H1 (cell line): ENCODE measurements around the gene FGF11. TPM values are rescaled to one million over a fixed set of nuclear protein-coding genes. Genes with fewer than 3 reads are reported as not detected.

ENCODE experiments used
- CTCF ChIA-PET: fragments of 300-600 bp; sonication (Branson Sonifier 250); formaldehyde crosslinking; loops from one replicate; lab custom pipeline; 2021; ENCODE audit not compliant: partially characterized antibody; lab: Charles Lee
- POLR2A ChIA-PET: fragments of 300-600 bp; sonication (Branson Sonifier 250); formaldehyde crosslinking; loops from one replicate; lab custom pipeline; 2021; ENCODE audit warnings: inconsistent platforms; ENCODE audit not compliant: partially characterized antibody; lab: Charles Lee
- DNase-seq, 2 experiments: peaks; one replicate each; pipeline versions ENCODE4 v3.0.0 to v3.0.0-alpha.2; 2010 to 2022; ENCODE audit warnings: low spot score in 2 of 2, low read depth in 1 of 2, mixed read lengths in 1 of 2
- FAIRE-seq: peaks from 2 replicates; lab custom pipeline; 2011; peaks lifted over from hg19 to GRCh38; lab: Jason Lieb, UNC
- H2AFZ ChIP-seq: 2 replicates; pipeline ENCODE4 v1.8.1; 2012; ENCODE audit warnings: low read length, inconsistent platforms
- H2AK5ac ChIP-seq: 2 replicates; pipeline ENCODE4 v1.6.1; 2013; ENCODE audit warnings: low read depth, low read length
- H2BK120ac ChIP-seq: replicated peaks from 2 replicates; pipeline ENCODE3; 2013; ENCODE audit warnings: low read depth, low read length, inconsistent platforms
- H2BK12ac ChIP-seq: 2 replicates; pipeline ENCODE4 v1.6.1; 2013; ENCODE audit warnings: low read depth, low read length
- H2BK15ac ChIP-seq: 2 replicates; pipeline ENCODE4 v1.6.1; 2013; ENCODE audit warnings: low read length
- H2BK20ac ChIP-seq: 2 replicates; pipeline ENCODE4 v1.6.1; 2013; ENCODE audit warnings: low read length
- H2BK5ac ChIP-seq: 2 replicates; pipeline ENCODE4 v1.6.1; 2013; ENCODE audit warnings: low read depth, low read length
- H3K14ac ChIP-seq: 2 replicates; pipeline ENCODE4 v1.6.1; 2013; ENCODE audit warnings: inconsistent platforms; ENCODE audit not compliant: insufficient read length
- H3K18ac ChIP-seq: 2 replicates; pipeline ENCODE4 v1.6.1; 2013; ENCODE audit warnings: low read length; ENCODE audit errors: extremely low read depth
- H3K23ac ChIP-seq: 2 replicates; pipeline ENCODE4 v1.6.1; 2013; ENCODE audit warnings: inconsistent platforms; ENCODE audit not compliant: insufficient read length
- H3K23me2 ChIP-seq: 2 replicates; pipeline ENCODE4 v1.6.1; 2013; ENCODE audit warnings: low read depth, low read length
- H3K27ac ChIP-seq: 2 replicates; pipeline ENCODE4 v1.6.1; 2011; ENCODE audit warnings: low read depth, low read length, inconsistent platforms
- H3K27me3 ChIP-seq, 4 experiments: replicated peaks in 1 of 4; 1 replicate in 1 of 4; 2 replicates in 3 of 4; pipeline versions ENCODE4 v1.6.1 to v1.8.1; 2011 to 2013; ENCODE audit warnings: low read length in 3 of 4, mild to moderate bottlenecking in 3 of 4, inconsistent platforms in 2 of 4, mixed read lengths in 2 of 4, moderate library complexity in 1 of 4; ENCODE audit not compliant: control insufficient read depth in 3 of 4, insufficient read depth in 3 of 4; ENCODE audit errors: extremely low read depth in 1 of 4
- H3K36me3 ChIP-seq, 4 experiments: 2 replicates each; pipeline versions ENCODE4 v1.6.1 to v1.8.1; 2011 to 2013; ENCODE audit warnings: mild to moderate bottlenecking in 4 of 4, low read length in 3 of 4, moderate library complexity in 2 of 4, control low read depth in 1 of 4, inconsistent platforms in 1 of 4; ENCODE audit not compliant: insufficient read depth in 4 of 4, control insufficient read depth in 2 of 4
- H3K4ac ChIP-seq: replicated peaks from 2 replicates; pipeline ENCODE3; 2013; ENCODE audit warnings: low read length, low read depth, mixed read lengths, inconsistent platforms; ENCODE audit not compliant: insufficient read length
- H3K4me1 ChIP-seq, 4 experiments: replicated peaks in 1 of 4; 1 replicate in 1 of 4; 2 replicates in 3 of 4; pipeline versions ENCODE4 v1.6.1 to v1.8.1; 2011 to 2013; ENCODE audit warnings: low read length in 3 of 4, inconsistent platforms in 2 of 4, mixed read lengths in 1 of 4; ENCODE audit not compliant: insufficient read depth in 4 of 4, control insufficient read depth in 3 of 4
- H3K4me2 ChIP-seq, 2 experiments: 2 replicates each; pipeline versions ENCODE4 v1.6.1 to v1.8.1; 2011 to 2013; ENCODE audit warnings: low read depth in 2 of 2, low read length in 2 of 2, control low read depth in 1 of 2, inconsistent platforms in 1 of 2, mild to moderate bottlenecking in 1 of 2; ENCODE audit not compliant: insufficient read depth in 1 of 2
- H3K4me3 ChIP-seq, 4 experiments: fragments of 200-600, 300-600 bp in 1 of 4; sonication (generic), shearing (Covaris generic), sonication (Bioruptor Twin) in 1 of 4; 2 replicates each; pipeline versions ENCODE4 v1.5.1 to v1.8.1; 2011 to 2016; ENCODE audit warnings: low read length in 4 of 4, low read depth in 3 of 4, control low read depth in 2 of 4, inconsistent platforms in 2 of 4, mild to moderate bottlenecking in 2 of 4, mixed read lengths in 1 of 4, moderate library complexity in 1 of 4; ENCODE audit not compliant: insufficient read depth in 2 of 4; ENCODE audit errors: extremely low read depth in 1 of 4
- H3K56ac ChIP-seq: replicated peaks from 2 replicates; pipeline ENCODE3; 2013; ENCODE audit warnings: low read depth, mild to moderate bottlenecking, mixed read lengths, low read length, inconsistent platforms; ENCODE audit not compliant: insufficient read length
- H3K79me1 ChIP-seq: 2 replicates; pipeline ENCODE4 v1.6.1; 2013; ENCODE audit warnings: low read depth, low read length, control low read depth
- H3K79me2 ChIP-seq, 2 experiments: 2 replicates each; pipeline versions ENCODE4 v1.6.1 to v1.8.1; 2012 to 2013; ENCODE audit warnings: low read length in 2 of 2, mild to moderate bottlenecking in 2 of 2, inconsistent platforms in 1 of 2; ENCODE audit not compliant: insufficient read depth in 2 of 2, control insufficient read depth in 1 of 2
- H3K9ac ChIP-seq, 4 experiments: replicated peaks in 1 of 4; 1 replicate in 1 of 4; 2 replicates in 3 of 4; pipeline versions ENCODE4 v1.6.1 to v1.8.1; 2011 to 2013; ENCODE audit warnings: low read depth in 3 of 4, low read length in 3 of 4, control low read depth in 2 of 4, mild to moderate bottlenecking in 2 of 4, moderate library complexity in 2 of 4, inconsistent platforms in 1 of 4; ENCODE audit errors: extremely low read depth in 1 of 4
- H3K9me3 ChIP-seq, 2 experiments: 2 replicates each; pipeline versions ENCODE4 v1.6.1 to v1.8.1; 2012 to 2013; ENCODE audit warnings: mild to moderate bottlenecking in 2 of 2, moderate library complexity in 2 of 2, control low read depth in 1 of 2, inconsistent platforms in 1 of 2, low read depth in 1 of 2, low read length in 1 of 2, mixed read lengths in 1 of 2; ENCODE audit not compliant: insufficient read depth in 2 of 2
- H4K20me1 ChIP-seq, 2 experiments: replicated peaks in 1 of 2; 2 replicates each; pipeline versions ENCODE3 to v1.8.1; 2011 to 2013; ENCODE audit warnings: inconsistent platforms in 2 of 2, low read length in 2 of 2, mild to moderate bottlenecking in 1 of 2; ENCODE audit not compliant: insufficient read depth in 2 of 2, control insufficient read depth in 1 of 2
- H4K5ac ChIP-seq: 2 replicates; pipeline ENCODE4 v1.6.1; 2013; ENCODE audit warnings: low read length, low read depth, mixed read lengths, inconsistent platforms; ENCODE audit not compliant: insufficient read length
- H4K8ac ChIP-seq: 2 replicates; pipeline ENCODE4 v1.8.0; 2013; ENCODE audit warnings: mild to moderate bottlenecking, moderate library complexity, low read length, inconsistent platforms; ENCODE audit not compliant: insufficient read depth; ENCODE audit errors: extremely low read depth
- H4K91ac ChIP-seq: replicated peaks from 2 replicates; pipeline ENCODE3; 2013; ENCODE audit warnings: low read length, mixed read lengths, inconsistent platforms; ENCODE audit not compliant: insufficient read length
- CBX5 ChIP-seq: fragments of 300-800, 300-1000 bp; sonication (generic); IDR thresholded peaks from 2 replicates; pipeline ENCODE4 v1.7.1; 2016; ENCODE audit warnings: antibody characterized with exemption, low read length, low read depth
- CTBP2 ChIP-seq: IDR thresholded peaks from 2 replicates; pipeline ENCODE4 v1.7.0; 2011; ENCODE audit warnings: borderline replicate concordance, mild to moderate bottlenecking, moderate library complexity, mixed read lengths, low read length; ENCODE audit not compliant: insufficient read depth, insufficient read length
- GABPA ChIP-seq: IDR thresholded peaks from 2 replicates; pipeline ENCODE4 v1.6.1; 2011; ENCODE audit warnings: mild to moderate bottlenecking, low read length, moderate library complexity, borderline replicate concordance; ENCODE audit not compliant: insufficient read depth
- JUND ChIP-seq: IDR thresholded peaks from 2 replicates; pipeline ENCODE4 v1.6.1; 2011; ENCODE audit warnings: mild to moderate bottlenecking, improper control_type of control experiment, low read length
- KDM1A ChIP-seq: fragments of 200-600, 300-600 bp; sonication (generic); IDR thresholded peaks from 2 replicates; pipeline ENCODE4 v1.7.1; 2016; ENCODE audit warnings: mild to moderate bottlenecking, low read length, borderline replicate concordance
- KDM4A ChIP-seq: IDR thresholded peaks from one replicate; pipeline ENCODE4 v1.7.1; 2012; ENCODE audit warnings: low read depth, mild to moderate bottlenecking, moderate library complexity, low read length, inconsistent platforms; ENCODE audit not compliant: severe bottlenecking
- KDM5A ChIP-seq: fragments of 200-600 bp; IDR thresholded peaks from 2 replicates; pipeline ENCODE4 v1.7.1; 2012; ENCODE audit warnings: mild to moderate bottlenecking, low read length, inconsistent platforms, mixed read lengths
- POLR2A ChIP-seq, 2 experiments: IDR thresholded peaks; 1 replicate in 1 of 2; 2 replicates in 1 of 2; pipeline ENCODE4 v1.6.1; 2011; ENCODE audit warnings: low read depth in 2 of 2, low read length in 2 of 2, mild to moderate bottlenecking in 2 of 2; ENCODE audit errors: control extremely low read depth in 1 of 2
- POU5F1 ChIP-seq: IDR thresholded peaks from 2 replicates; pipeline ENCODE4 v1.6.1; 2011; ENCODE audit warnings: low read depth, mild to moderate bottlenecking, low read length, moderate library complexity
- TCF12 ChIP-seq: IDR thresholded peaks from 2 replicates; pipeline ENCODE4 v1.6.1; 2011; ENCODE audit warnings: low read depth, mild to moderate bottlenecking, low read length
- YY1 ChIP-seq: IDR thresholded peaks from 2 replicates; pipeline ENCODE4 v1.6.1; 2011; ENCODE audit warnings: low read depth, mild to moderate bottlenecking, low read length
- ZNF274 ChIP-seq: IDR thresholded peaks from 2 replicates; pipeline ENCODE4 v1.7.0; 2012; ENCODE audit warnings: low read length, borderline replicate concordance; ENCODE audit errors: extremely low read depth
- WGBS, 2 experiments: shearing (Covaris generic) in 1 of 2; methylation state at CpG; one replicate each; pipeline versions ENCODE4 v1.1.6 to v1.1.7; 2013 to 2015; ENCODE audit warnings: low lambda C conversion rate in 2 of 2, mixed read lengths in 2 of 2, inconsistent platforms in 1 of 2, low coverage in 1 of 2, missing lambda C conversion rate in 1 of 2; ENCODE audit not compliant: insufficient replicate concordance in 2 of 2, insufficient coverage in 1 of 2, insufficient read length in 1 of 2; ENCODE audit errors: extremely low coverage in 1 of 2, missing lambda C conversion rate in 1 of 2; 5-methylcytosine and 5-hydroxymethylcytosine counted together
- polyA plus RNA-seq, 7 experiments: library from polyadenylated mRNA; depleted of rRNA in 3 of 7; stranded (reverse) in 5 of 7; unstranded in 2 of 7; fragments of >200 nt in 5 of 7; fragments of 200-250 nt in 2 of 7; gene quantifications; 1 replicate in 5 of 7; 2 replicates in 1 of 7; 4 replicates in 1 of 7; pipeline versions ENCODE4 v1.2.1 to v1.2.3, GENCODE V29; 2011 to 2013; ENCODE audit warnings: missing spikeins in 2 of 7, mixed read lengths in 2 of 7
- total RNA-seq: library from RNA; stranded (reverse); fragmentation: NEBNext Ultra II Directional; extraction: Animal tissue kit (Norgen Biotek cat#: 25700); gene quantifications from 2 replicates; pipeline ENCODE4 v1.2.1, GENCODE V29; 2021
- TF ChIP-seq, protein P1 (sequence below): IDR thresholded peaks from 2 replicates; pipeline ENCODE4 v1.6.1; 2012; ENCODE audit warnings: inconsistent platforms
- TF ChIP-seq, protein P2 (sequence below): IDR thresholded peaks from 2 replicates; pipeline ENCODE4 v1.6.1; 2012; ENCODE audit warnings: inconsistent platforms

FGF11 gene
- total and polyA plus RNA-seq, 2 of the 8 experiments (the other 6 are each of a cell fraction or from before 2014, with no cell fraction given) = 11.8 to 26.1 TPM

DNA sequence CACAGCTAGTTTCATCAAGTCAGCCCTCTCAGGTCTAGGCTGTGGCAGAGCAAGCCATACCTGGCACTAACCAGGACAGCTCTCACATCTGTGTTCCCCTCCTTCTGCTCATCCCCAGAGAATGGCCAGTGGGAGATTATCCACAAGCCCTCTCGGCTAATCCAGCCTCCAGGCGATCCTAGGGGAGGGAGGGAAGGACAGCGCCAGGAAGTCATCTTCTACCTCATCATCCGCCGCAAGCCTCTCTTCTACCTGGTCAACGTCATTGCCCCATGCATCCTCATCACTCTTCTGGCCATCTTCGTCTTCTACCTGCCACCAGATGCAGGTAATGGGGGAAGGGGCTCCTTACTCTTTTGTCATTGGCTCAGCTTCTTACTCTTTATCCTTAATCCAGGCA lies 9.1 kb downstream of the FGF11 start:
- H3K9me3 ChIP-seq = no peaks in the 10 kb centered on the region
- no peak overlapping the region for H2AFZ ChIP-seq
- H3K27me3 ChIP-seq = peaks cover 0 to 7% (median 5%) of the 10 kb centered on the region in 4 experiments; a peak in 6 of 7 replicates
- no peak overlapping the region for H2BK5ac ChIP-seq
- no peak overlapping the region for H2BK12ac ChIP-seq
- no peaks in the 10 kb centered on the region; a peak in 1 of 8 replicates for H3K36me3 ChIP-seq
- FAIRE-seq (no peak), DNase-seq (no peak)
- no peak overlapping the region for H3K4ac ChIP-seq
- H4K20me1 ChIP-seq = no peaks in the 10 kb centered on the region
- H3K4me2 ChIP-seq = no peak overlapping the region
- H2BK20ac ChIP-seq = no peak overlapping the region
- no peak overlapping the region for H2BK120ac ChIP-seq
- peaks cover 3 to 8% (median 6%) of the 10 kb centered on the region in 4 experiments; a peak in 6 of 7 replicates for H3K4me1 ChIP-seq
- H4K8ac ChIP-seq = no peak overlapping the region
- no peak overlapping the region for H3K4me3 ChIP-seq
- H3K14ac ChIP-seq = no peak overlapping the region
- H3K9ac ChIP-seq = no peak overlapping the region
- no peak overlapping the region for H4K5ac ChIP-seq
- H2BK15ac ChIP-seq = no peak overlapping the region
- no peak overlapping the region for H3K27ac ChIP-seq
- peaks cover 6% of the 10 kb centered on the region; the same call in 1 of the 2 replicates for H3K23me2 ChIP-seq
- no peaks in the 10 kb centered on the region for H3K79me1 ChIP-seq
- POLR2A ChIA-PET = interaction anchor here (1.0 to 15.5 kb wide), 2 partner anchors 9 to 33 kb away, joined by 3 to 339 read pairs; partner anchors contain the start of genes FGF11, POLR2A, SLC35G6 and ZBTB4
- H4K91ac ChIP-seq = no peak overlapping the region
- CTCF ChIA-PET = interaction anchor here (0.6 to 1.3 kb wide), 4 partner anchors 8 to 208 kb away, joined by 3 to 4 read pairs (median 3); no protein-coding TSS in a partner anchor
- TF ChIP-seq TCF12 = no peak
- TF ChIP-seq, protein P1, sequence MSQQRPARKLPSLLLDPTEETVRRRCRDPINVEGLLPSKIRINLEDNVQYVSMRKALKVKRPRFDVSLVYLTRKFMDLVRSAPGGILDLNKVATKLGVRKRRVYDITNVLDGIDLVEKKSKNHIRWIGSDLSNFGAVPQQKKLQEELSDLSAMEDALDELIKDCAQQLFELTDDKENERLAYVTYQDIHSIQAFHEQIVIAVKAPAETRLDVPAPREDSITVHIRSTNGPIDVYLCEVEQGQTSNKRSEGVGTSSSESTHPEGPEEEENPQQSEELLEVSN = no peak
- no peak for TF ChIP-seq KDM1A
- no peak for TF ChIP-seq POU5F1
- TF ChIP-seq KDM4A = no peak
- no peak for TF ChIP-seq ZNF274
- TF ChIP-seq CBX5 = no peak
- no peak for TF ChIP-seq KDM5A
- TF ChIP-seq POLR2A (IDR thresholded peaks at IDR 0.05; ENCODE audit: control extremely low read depth in 1 of 2, low read depth in 2 of 2, low read length in 2 of 2) = no peak
- no peak for TF ChIP-seq JUND
- TF ChIP-seq GABPA = no peak
- no peak for TF ChIP-seq CTBP2
- TF ChIP-seq YY1 = no peak
- TF ChIP-seq, protein P2, sequence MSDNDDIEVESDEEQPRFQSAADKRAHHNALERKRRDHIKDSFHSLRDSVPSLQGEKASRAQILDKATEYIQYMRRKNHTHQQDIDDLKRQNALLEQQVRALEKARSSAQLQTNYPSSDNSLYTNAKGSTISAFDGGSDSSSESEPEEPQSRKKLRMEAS = no peak
- H3K79me2 ChIP-seq = no peaks in the 10 kb centered on the region
- no peak overlapping the region for H3K56ac ChIP-seq
- 93% methylated on average over 7 of the region's 7 CpGs; no CpG with 5 or more reads in 1 of the 2 experiments for WGBS, 2 experiments
- H2AK5ac ChIP-seq = no peak overlapping the region
- H3K23ac ChIP-seq = no peak overlapping the region
- no peak overlapping the region for H3K18ac ChIP-seq
